Choroid plexus epithelial cell (primary cell): ENCODE data around the gene COX5B.

Experiments used
- DNase-seq: peaks from one replicate; pipeline ENCODE4 v3.0.0-alpha.2; 2010; ENCODE audit warnings: low read depth
- H3K4me3 ChIP-seq: 2 replicates; pipeline ENCODE4 v1.5.1; 2011; ENCODE audit warnings: low read depth, mild to moderate bottlenecking, control low read depth, low read length, moderate library complexity
- TF ChIP-seq, protein P1 (sequence below): conservative IDR thresholded peaks from 2 replicates; pipeline ENCODE4 v1.5.1; 2011; ENCODE audit warnings: low read depth, mild to moderate bottlenecking, control low read depth, inconsistent platforms, low read length, moderate library complexity

The COX5B gene

DNA sequence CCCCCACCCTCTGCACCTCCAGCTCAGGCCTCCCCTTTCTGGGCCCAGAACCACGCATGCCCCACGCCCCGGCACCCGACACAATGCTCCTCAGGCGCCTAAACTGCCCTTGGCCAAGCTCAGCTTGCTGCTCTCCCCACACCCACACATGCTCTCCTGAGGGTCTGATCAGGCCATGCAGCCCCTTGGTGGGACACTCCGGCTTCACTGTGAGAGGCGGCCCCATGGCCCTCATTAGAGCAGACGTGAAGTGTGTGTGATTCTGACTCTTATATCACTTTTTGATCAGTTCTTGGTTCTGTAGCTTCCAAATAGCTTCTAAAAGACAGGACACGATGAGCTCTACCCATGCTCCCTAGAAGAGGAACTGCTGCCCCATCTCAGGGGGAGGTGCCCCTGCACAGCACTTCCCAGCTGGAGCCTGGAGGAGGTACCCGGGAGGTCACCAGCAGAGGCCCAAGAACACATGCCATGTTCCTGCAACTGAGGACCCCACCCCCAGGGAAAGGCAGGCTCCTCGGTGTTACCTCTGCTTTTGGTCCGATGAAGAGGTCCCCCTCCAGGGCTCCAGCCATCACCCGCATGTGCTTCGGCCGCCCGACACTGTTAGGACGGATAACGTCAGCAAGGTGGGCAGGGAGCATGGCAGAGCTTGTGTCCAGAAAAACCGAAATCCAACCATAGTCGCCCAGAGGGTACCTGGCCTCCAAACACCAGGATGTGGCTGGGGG lies 14.3 kb downstream of the COX5B start:
- no peak for DNase-seq
- TF ChIP-seq, protein P1, sequence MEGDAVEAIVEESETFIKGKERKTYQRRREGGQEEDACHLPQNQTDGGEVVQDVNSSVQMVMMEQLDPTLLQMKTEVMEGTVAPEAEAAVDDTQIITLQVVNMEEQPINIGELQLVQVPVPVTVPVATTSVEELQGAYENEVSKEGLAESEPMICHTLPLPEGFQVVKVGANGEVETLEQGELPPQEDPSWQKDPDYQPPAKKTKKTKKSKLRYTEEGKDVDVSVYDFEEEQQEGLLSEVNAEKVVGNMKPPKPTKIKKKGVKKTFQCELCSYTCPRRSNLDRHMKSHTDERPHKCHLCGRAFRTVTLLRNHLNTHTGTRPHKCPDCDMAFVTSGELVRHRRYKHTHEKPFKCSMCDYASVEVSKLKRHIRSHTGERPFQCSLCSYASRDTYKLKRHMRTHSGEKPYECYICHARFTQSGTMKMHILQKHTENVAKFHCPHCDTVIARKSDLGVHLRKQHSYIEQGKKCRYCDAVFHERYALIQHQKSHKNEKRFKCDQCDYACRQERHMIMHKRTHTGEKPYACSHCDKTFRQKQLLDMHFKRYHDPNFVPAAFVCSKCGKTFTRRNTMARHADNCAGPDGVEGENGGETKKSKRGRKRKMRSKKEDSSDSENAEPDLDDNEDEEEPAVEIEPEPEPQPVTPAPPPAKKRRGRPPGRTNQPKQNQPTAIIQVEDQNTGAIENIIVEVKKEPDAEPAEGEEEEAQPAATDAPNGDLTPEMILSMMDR, result no peak
- peak overlapping the region; percentile 11 for H3K4me3 ChIP-seq

DNA sequence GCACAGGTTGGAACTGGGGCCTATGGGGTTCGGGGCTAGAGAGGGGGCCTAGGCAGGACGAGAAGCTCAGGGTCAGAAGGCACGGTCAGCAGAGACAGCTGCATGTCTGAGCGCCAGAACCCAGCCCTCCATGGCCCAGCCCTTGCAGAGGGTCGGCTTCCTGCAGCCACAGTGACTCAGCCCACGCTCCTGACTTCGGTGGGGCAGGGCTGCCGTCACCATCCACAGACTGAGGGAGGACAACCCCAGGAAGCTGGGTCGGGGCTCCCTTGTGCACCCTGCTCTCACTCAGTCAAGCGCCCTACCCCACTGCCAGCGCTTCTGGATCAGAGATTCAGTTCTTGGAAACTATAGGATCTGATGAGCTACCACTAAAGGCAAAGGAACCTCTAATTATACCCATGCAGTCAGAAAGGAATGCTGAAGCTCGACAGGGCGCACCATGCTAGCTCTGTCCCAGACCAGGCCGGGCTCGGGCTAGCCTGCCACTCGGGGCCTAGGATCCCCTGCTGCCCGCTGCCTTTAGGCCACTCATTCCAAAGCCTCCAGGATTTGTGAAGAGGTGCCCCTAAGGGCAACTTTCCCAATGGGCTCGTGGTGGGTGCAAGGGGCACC lies 15.0 kb downstream of the COX5B start:
- H3K4me3 ChIP-seq, result peak overlapping the region; percentile 11
- peak; percentile 47 for DNase-seq
- TF ChIP-seq, protein P1, result no peak

GRCh38 chr2:97661927-97662326 lies 16.1 kb downstream of the COX5B start:
- no peak for DNase-seq
- peak overlapping the region; percentile 11 for H3K4me3 ChIP-seq
- TF ChIP-seq, protein P1, result no peak

DNA sequence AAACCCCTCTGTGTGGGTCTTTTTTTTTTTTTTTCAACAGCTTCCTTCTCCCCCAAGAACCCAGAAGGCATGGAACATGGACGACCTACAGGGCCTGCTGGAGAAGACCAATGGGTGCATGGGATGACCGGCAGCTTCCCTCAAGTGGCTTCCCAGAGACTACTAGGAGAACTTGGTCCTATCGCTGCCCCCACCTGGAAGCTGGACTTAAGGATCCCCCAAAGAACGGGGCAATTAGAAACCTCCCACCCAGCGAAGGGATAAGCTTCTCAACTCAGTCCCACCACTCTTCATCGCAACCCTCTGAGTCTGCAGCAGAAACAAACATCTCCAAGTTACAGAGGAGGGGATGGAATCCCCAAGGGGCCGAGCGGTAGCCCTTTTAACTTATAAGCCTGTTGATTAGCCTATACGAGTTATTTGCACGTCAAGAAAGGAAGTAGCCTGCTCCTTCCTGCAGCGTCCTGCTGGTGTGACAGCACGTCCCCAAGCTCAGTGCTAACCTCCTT lies 16.6 kb downstream of the COX5B start:
- DNase-seq, result no peak
- peak overlapping the region; percentile 75 for H3K4me3 ChIP-seq
- TF ChIP-seq, protein P1, result peak; percentile 14

DNA sequence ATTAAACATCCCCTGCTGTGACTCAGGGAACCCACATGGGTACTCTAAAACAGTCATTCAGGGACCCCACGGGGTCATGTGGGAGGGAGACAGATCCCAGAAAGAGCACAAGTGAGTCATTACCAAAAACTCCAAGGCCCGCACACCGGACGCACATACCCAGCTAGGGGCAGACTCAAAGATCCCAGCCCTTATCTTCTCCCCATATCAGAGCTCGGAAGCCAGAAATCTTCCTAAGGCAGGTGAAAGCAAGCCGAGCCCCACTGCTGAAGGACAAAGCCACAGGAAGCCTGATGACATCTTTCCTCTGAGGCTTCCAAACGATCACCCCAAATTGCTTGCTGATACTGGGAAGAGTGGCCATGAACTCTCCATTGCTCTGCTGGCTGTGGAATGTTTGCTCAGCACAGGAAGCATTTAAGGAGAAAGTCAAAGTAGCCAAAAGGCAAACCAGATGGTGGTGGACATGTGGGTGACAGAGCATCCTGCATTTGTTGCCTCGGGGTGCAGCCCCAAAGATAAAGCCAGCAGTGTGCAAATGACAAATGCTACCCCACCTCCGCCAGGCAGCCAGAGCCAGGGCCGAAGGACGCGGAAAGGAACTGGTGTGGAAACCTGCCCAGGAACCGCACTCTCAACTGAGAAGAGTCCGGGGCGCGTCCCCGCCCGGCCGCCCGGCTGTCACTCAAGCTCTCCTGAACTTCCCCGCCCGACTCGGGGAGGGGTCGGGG lies 17.2 kb downstream of the COX5B start:
- TF ChIP-seq, protein P1, result no peak
- H3K4me3 ChIP-seq, result peak overlapping the region; percentile 75
- peak; percentile 79 for DNase-seq

- TF ChIP-seq, protein P1, result no peak
Observed at GRCh38 chr2:97663626-97663961, 17.7 kb downstream of the COX5B start.

More at GRCh38 chr2:97663626-97663961, 17.7 kb downstream of the COX5B start:
- peak overlapping the region; percentile 75 for H3K4me3 ChIP-seq
- no peak for DNase-seq
